Activated CD4-positive, alpha-beta memory T cell treated with anti-CD3 and anti-CD28 coated beads for 36 hours (primary cell): ENCODE results near the gene ICE1. TPM values are rescaled to one million over a fixed set of nuclear protein-coding genes. Genes with fewer than 3 reads are reported as not detected.

Source experiments
- CTCF ChIA-PET: fragments of 350-600 bp; sonication (Branson Sonifier 250); formaldehyde crosslinking; loops from one replicate; lab custom pipeline; 2021; ENCODE audit warnings: antibody characterized with exemption, inconsistent platforms; lab: Charles Lee
- POLR2A ChIA-PET: fragments of 350-600 bp; sonication (Branson Sonifier 250); formaldehyde crosslinking; loops from one replicate; lab custom pipeline; 2021; ENCODE audit warnings: antibody characterized with exemption; lab: Charles Lee
- DNase-seq: peaks from one replicate; pipeline ENCODE4 v3.0.0-alpha.2; 2020
- H3K27ac Mint-ChIP-seq: one replicate; pipeline ENCODE4 v1.8.0; 2021; ENCODE audit warnings: mixed read lengths
- H3K27me3 Mint-ChIP-seq: one replicate; pipeline ENCODE4 v1.8.0; 2021; ENCODE audit warnings: mixed read lengths
- H3K36me3 Mint-ChIP-seq: one replicate; pipeline ENCODE4 v1.8.0; 2021; ENCODE audit warnings: mixed read lengths
- H3K4me1 Mint-ChIP-seq: one replicate; pipeline ENCODE4 v1.8.0; 2021; ENCODE audit warnings: low read depth, mixed read lengths
- H3K4me3 Mint-ChIP-seq: one replicate; pipeline ENCODE4 v1.8.0; 2021; ENCODE audit warnings: mild to moderate bottlenecking, mixed read lengths
- H3K9me3 Mint-ChIP-seq: one replicate; pipeline ENCODE4 v1.8.0; 2021; ENCODE audit warnings: mixed read lengths
- intact Hi-C: fragments of 100-400 bp; cut with micrococcal nuclease; formaldehyde crosslinking; loops from one replicate; pipeline ENCODE4 v1.15.1; 2023
- total RNA-seq, 2 experiments: library from RNA; stranded (reverse); gene quantifications; one replicate each; pipeline ENCODE4 v1.2.3, GENCODE V29; 2021

ICE1 gene
- total RNA-seq, 2 experiments from 2014 or later, result 25.5 to 26.0 TPM

DNA sequence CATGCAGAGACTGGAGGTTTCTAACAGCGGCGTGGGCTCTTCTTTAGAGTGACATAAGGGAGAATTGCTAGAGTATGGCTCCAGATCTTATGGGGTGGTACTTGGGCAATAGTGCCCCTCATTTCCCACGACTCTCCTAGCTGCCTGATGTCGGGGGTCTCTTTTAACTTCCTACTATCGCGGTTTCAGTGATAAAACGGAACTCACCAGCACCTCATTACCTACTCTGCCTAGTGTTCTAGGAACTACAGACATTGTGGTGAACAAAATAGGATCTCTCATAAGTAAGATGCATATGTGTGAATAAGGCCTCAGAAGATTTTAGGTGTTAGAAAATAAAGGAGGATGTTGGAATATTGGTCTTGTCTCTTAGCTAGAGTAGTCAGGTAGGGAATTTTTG is 1.1 kb downstream of the ICE1 start:
- Mint-ChIP-seq H3K4me3 (no peak overlapping the region), H3K36me3 (peaks cover 3% of the 10 kb centered on the region), H3K4me1 (peaks cover 20% of the 10 kb centered on the region), H3K27me3 (no peaks in the 10 kb centered on the region), H3K9me3 (no peaks in the 10 kb centered on the region), H3K27ac (no peak overlapping the region)
- CTCF ChIA-PET, result interaction anchor here (1.0 kb wide), 1 partner anchor 281 kb away, joined by 3 read pairs; no protein-coding TSS in a partner anchor
- no peak for DNase-seq
- POLR2A ChIA-PET, result interaction anchor here (0.5 kb wide), 1 partner anchor 12 kb away, joined by 3 read pairs; no protein-coding TSS in a partner anchor
- intact Hi-C loops, result loop anchor here (2.0 to 5.0 kb wide), 3 partner anchors 69 to 1404 kb away; no protein-coding TSS in a partner anchor

DNA sequence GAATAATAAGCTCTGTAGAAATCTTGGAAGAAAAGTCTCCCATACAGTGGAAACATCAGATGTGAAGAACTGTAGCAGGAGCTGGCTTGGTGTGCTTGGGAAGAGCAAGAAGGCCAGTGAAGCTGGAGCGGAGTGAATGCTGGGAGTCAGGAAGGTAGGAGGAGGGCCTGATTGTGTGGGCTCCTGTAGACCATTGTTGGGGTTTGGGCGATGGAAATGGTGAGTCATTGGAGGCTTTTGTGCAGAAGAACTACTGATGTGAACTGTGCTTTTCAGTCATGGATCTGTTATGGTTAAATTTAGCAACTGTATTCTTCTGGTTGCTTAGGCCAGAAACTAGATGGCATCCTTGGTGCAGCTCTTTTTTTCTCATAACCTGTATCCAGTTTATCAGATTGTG is 2.3 kb downstream of the ICE1 start:
- intact Hi-C loops, result loop anchor here (5.0 kb wide), 1 partner anchor 1403 kb away; no protein-coding TSS in a partner anchor
- Mint-ChIP-seq H3K9me3 (no peaks in the 10 kb centered on the region), H3K27ac (no peak overlapping the region), H3K36me3 (peaks cover 3% of the 10 kb centered on the region), H3K4me3 (no peak overlapping the region), H3K27me3 (no peaks in the 10 kb centered on the region), H3K4me1 (peaks cover 26% of the 10 kb centered on the region)
- POLR2A ChIA-PET, result no interaction called here
- CTCF ChIA-PET, result no interaction called here
- DNase-seq, result peak; percentile 65

DNA sequence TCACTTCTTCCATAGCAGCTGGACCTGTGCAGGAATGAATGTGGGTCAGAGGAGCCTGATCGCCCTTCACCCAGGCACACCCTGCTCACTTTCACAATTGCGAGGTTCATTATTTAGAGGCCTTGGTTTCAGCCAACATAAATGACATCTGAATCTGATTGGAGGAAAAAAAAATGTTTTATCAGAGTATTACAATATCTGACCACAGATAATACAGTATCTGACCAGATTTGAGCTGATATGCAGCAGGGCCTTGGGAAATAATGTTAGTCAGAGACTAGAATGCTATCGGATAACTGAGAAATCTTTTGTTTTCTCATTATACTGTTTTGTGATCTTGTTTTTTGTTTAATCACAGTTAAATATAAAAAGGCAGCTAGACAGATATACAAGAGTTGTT is 7.7 kb downstream of the ICE1 start:
- peaks cover 55% of the 10 kb centered on the region for H3K4me1 Mint-ChIP-seq
- no peak for DNase-seq
- peaks cover 6% of the 10 kb centered on the region for H3K36me3 Mint-ChIP-seq
- no peak overlapping the region for H3K27ac Mint-ChIP-seq
- no peak overlapping the region for H3K4me3 Mint-ChIP-seq
- no peaks in the 10 kb centered on the region for H3K9me3 Mint-ChIP-seq
- H3K27me3 Mint-ChIP-seq, result no peaks in the 10 kb centered on the region
- ChIA-PET POLR2A (no interaction called here), CTCF (interaction anchor here (0.9 kb wide), 1 partner anchor 22 kb away, joined by 4 read pairs; no protein-coding TSS in a partner anchor)
- intact Hi-C loops, result no loop called here

DNA sequence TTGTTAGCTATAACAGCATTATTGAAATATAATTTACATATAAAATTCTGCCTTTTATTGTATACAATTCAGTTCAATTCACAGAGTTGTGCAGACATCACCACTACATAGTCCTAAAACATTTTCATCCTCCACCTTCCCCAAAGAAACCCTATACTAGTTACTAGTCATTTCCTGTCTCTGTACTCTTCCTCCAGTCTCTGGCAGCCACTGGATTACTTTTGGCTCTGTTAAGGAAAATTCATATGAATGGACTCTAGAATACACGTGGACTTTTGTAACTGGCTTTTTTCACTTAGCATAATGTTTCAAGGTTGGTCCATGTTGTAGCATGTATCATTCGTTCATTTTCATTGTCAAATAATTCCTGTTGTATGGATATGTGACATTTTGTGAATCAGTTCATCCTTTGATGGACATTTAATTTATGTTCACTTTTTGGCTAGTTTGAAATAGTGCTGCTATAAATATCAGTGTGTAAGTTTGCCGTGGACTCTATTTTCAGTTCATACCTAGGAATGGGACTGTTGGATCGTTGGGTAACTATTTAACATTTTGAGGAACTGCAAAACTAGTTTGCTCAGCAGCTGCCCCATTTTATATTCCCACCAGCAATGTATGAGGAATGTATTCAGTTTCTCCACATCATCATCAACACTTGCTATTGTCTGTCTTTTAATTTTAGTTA is 9.7 kb downstream of the ICE1 start:
- peaks cover 3% of the 10 kb centered on the region for H3K36me3 Mint-ChIP-seq
- no peak for DNase-seq
- POLR2A ChIA-PET, result no interaction called here
- peaks cover 56% of the 10 kb centered on the region for H3K4me1 Mint-ChIP-seq
- intact Hi-C loops, result no loop called here
- H3K27me3 Mint-ChIP-seq, result no peaks in the 10 kb centered on the region
- CTCF ChIA-PET, result no interaction called here
- no peak overlapping the region for H3K4me3 Mint-ChIP-seq
- no peak overlapping the region for H3K27ac Mint-ChIP-seq
- H3K9me3 Mint-ChIP-seq, result no peaks in the 10 kb centered on the region

DNA sequence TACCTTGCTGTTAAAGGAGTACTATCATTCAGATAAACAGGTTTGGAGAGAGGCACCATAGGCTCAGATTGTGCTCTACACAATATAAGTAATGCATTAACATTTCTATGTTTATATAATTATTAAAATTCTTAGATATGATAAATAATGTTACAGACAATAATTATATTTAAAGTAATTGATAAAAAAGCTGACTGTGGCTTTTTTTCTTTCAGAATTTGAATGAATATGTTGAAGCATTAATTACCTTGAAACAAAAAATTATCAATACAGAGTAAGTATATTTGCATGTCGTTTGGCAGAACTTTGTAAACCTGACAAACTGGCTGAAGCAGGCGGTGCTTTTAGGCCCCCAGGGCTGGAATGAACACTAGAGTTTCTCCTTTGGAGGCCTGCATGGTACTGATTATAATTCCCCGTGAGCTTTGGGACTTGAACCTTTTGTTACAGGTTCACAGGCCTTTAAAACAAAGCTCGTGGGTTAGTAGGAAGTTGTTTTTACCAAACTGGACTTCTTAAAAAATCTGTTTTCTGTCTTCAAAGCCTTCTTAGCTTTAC is 13.8 kb downstream of the ICE1 start:
- no peak for DNase-seq
- H3K36me3 Mint-ChIP-seq, result peaks cover 18% of the 10 kb centered on the region
- ChIA-PET CTCF (no interaction called here), POLR2A (interaction anchor here (0.7 kb wide), 1 partner anchor 13 kb away, joined by 3 read pairs; no protein-coding TSS in a partner anchor)
- intact Hi-C loops, result no loop called here
- H3K4me3 Mint-ChIP-seq, result no peak overlapping the region
- H3K27me3 Mint-ChIP-seq, result no peaks in the 10 kb centered on the region
- H3K9me3 Mint-ChIP-seq, result no peaks in the 10 kb centered on the region
- peaks cover 39% of the 10 kb centered on the region for H3K4me1 Mint-ChIP-seq
- H3K27ac Mint-ChIP-seq, result no peak overlapping the region

DNA sequence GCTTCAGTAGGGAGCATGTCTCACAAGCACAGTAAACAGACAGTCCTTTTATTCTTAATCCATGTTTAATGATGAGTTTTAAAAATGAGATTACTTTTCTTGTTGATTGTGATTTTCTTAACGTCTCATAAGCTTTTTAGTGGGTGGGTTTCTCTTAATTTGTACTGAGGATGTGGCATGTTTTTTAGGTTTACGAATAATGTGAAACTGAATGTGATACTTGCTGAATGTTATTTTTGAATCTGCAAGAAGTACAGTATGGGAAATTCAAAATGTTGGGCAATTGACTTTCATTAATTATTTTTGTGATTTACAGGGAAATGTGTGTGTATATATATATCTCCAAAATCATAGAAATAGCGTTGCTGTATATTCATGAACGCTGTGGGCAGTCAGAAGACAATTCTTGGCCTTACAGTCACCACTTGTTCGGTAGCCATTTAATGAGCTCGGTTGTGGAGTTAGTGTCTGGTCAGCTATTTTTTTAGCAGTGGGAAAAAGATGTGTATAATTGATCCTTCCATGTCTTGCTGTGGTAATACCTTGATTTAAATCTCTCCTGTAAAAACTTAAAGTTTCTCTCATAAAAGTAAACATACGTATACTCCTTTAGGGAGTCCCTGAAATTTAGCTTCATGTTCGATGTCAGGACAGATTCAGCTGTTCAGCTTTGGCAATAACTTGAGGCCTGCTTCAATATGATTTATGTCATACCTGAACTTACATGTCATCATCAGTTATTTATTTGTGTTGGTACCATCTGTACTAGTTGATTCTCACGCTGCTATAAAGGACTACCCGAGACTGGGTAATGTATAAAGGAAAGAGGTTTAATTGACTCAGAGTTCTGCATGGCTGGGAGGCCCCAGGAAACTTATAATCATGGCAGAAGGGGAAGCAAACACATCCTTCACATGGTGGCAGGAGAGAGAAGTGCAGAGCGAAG is 15.0 kb downstream of the ICE1 start:
- intact Hi-C loops, result no loop called here
- Mint-ChIP-seq H3K27me3 (no peaks in the 10 kb centered on the region), H3K9me3 (no peaks in the 10 kb centered on the region), H3K4me3 (no peak overlapping the region), H3K27ac (peak overlapping the region; percentile 58), H3K36me3 (peaks cover 25% of the 10 kb centered on the region), H3K4me1 (peaks cover 28% of the 10 kb centered on the region)
- DNase-seq, result no peak
- ChIA-PET POLR2A (no interaction called here), CTCF (no interaction called here)

DNA sequence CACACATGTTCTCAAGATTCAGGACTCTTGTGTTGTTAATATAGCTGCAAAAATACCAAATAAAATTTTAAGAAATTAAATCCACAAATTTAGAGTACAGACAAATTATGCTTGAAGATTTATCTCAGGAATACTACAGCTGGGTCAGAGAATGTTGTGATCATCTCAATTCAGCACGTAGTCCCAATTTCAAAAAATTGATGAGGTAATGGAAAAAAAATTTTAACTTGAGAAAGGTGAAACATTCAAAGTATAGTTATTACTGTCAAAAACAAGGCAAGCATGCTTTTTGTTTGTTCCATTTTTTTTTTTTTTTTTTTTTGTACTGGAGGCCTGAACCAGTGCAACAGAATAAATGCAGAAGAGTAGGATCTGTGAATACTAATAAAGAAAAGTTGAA is 29.4 kb downstream of the ICE1 start:
- no peaks in the 10 kb centered on the region for H3K27me3 Mint-ChIP-seq
- no peak for DNase-seq
- H3K4me3 Mint-ChIP-seq, result no peak overlapping the region
- POLR2A ChIA-PET, result no interaction called here
- no peaks in the 10 kb centered on the region for H3K4me1 Mint-ChIP-seq
- H3K36me3 Mint-ChIP-seq, result peaks cover 27% of the 10 kb centered on the region
- H3K9me3 Mint-ChIP-seq, result no peaks in the 10 kb centered on the region
- CTCF ChIA-PET, result interaction anchor here (1.2 kb wide), 1 partner anchor 21 kb away, joined by 4 read pairs; no protein-coding TSS in a partner anchor
- H3K27ac Mint-ChIP-seq, result no peak overlapping the region
- intact Hi-C loops, result no loop called here

DNA sequence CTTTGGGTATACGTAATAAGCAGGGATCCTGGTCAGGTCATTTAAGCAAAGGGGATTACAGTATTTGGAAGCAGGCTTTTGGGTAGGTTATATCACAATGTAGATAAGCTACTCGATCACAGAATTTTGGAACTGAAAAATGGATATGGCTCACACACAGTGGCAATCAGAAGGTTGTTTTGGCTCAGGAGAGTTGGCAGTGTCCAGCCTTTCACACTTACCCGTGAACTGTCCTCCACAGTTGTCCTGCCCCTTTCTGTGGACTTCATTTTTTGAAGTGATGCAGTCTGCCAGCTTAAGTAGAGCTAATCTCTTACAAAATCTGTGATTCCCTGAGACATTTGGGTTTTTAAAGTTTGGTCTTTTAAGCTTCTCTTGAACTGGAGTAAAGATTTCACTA is 30.7 kb downstream of the ICE1 start:
- Mint-ChIP-seq H3K4me1 (no peaks in the 10 kb centered on the region), H3K27me3 (no peaks in the 10 kb centered on the region), H3K36me3 (peaks cover 36% of the 10 kb centered on the region), H3K9me3 (no peaks in the 10 kb centered on the region), H3K27ac (no peak overlapping the region), H3K4me3 (no peak overlapping the region)
- POLR2A ChIA-PET, result interaction anchor here (0.6 kb wide), 1 partner anchor 390 kb away, joined by 3 read pairs; no protein-coding TSS in a partner anchor
- DNase-seq, result no peak
- intact Hi-C loops, result no loop called here
- CTCF ChIA-PET, result interaction anchor here (1.2 kb wide), 1 partner anchor 22 kb away, joined by 4 read pairs; no protein-coding TSS in a partner anchor

DNA sequence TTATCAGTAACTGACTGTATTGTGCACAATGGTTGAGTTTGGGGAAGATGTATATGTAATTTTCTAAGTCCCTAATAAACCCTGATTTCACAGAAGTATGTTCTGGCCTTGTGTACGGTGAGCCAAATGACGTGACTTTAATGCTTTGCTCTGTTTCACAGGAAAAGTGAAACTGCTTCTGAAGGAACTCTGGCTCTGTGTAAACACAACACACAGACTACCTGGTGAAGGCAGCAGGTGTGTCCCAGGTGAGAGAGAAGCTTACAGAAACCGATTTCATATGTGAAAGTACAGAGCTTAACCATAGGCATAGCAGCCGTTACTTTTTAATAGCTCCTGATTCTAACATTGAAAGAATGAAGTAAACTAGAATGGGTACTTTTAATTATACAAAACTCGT is 31.9 kb downstream of the ICE1 start:
- H3K4me1 Mint-ChIP-seq, result no peaks in the 10 kb centered on the region
- peaks cover 42% of the 10 kb centered on the region for H3K36me3 Mint-ChIP-seq

DNA sequence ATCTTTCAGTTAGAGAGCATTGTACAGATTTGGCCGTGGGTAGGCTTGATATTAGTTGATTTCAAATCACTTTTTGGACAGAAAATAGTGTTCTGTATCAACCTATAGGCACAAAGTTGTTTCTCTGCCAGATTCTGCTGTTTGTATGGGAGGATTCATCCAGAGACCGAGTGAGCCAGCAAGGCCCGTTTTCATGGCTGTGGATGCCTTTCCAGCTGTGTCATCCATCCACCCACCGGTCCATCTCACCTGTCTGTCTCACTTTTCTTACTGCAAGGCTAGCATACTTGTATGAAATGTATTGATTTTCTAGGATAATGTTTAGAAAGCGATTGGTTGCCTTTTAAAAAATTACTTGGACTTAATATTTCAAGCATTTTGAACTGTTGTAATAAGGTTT is 34.4 kb downstream of the ICE1 start:
- POLR2A ChIA-PET, result no interaction called here
- CTCF ChIA-PET, result interaction anchor here (0.6 kb wide), 1 partner anchor 40 kb away, joined by 3 read pairs; no protein-coding TSS in a partner anchor
- H3K36me3 Mint-ChIP-seq, result peaks cover 58% of the 10 kb centered on the region

More for the DNA sequence above, 31.9 kb downstream of the ICE1 start:
- no peak overlapping the region for H3K27ac Mint-ChIP-seq
- intact Hi-C loops, result no loop called here
- no peaks in the 10 kb centered on the region for H3K9me3 Mint-ChIP-seq
- H3K4me3 Mint-ChIP-seq, result no peak overlapping the region
- DNase-seq, result no peak
- no peaks in the 10 kb centered on the region for H3K27me3 Mint-ChIP-seq
- CTCF ChIA-PET, result no interaction called here
- POLR2A ChIA-PET, result no interaction called here

DNA sequence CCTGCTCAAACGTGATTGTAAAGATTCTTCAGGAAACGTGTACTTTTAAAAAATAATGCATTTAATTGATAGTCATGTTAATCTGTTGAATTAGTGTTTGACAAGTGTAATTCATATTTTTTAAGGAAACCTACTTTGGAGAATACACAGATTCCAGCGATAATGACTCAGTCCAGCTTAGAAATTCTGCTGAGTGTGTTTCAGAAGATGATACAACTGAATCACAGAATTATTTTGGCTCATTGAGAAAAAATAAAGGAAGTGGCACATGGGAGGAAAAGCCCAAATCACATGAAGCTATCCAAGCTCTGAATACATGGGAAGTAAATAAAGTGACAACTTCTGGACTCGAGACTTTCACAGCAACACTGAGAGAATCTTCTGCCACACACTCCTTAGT is 37.8 kb downstream of the ICE1 start:
- no peak for DNase-seq
- CTCF ChIA-PET, result no interaction called here
- Mint-ChIP-seq H3K4me1 (no peaks in the 10 kb centered on the region), H3K36me3 (peaks cover 79% of the 10 kb centered on the region), H3K4me3 (no peak overlapping the region), H3K27me3 (no peaks in the 10 kb centered on the region), H3K27ac (no peak overlapping the region), H3K9me3 (no peaks in the 10 kb centered on the region)
- intact Hi-C loops, result no loop called here
- POLR2A ChIA-PET, result no interaction called here

More for the DNA sequence above, 34.4 kb downstream of the ICE1 start:
- Mint-ChIP-seq H3K27me3 (no peaks in the 10 kb centered on the region), H3K4me3 (no peak overlapping the region), H3K27ac (no peak overlapping the region), H3K9me3 (no peaks in the 10 kb centered on the region), H3K4me1 (no peaks in the 10 kb centered on the region)
- no peak for DNase-seq
- intact Hi-C loops, result no loop called here

DNA sequence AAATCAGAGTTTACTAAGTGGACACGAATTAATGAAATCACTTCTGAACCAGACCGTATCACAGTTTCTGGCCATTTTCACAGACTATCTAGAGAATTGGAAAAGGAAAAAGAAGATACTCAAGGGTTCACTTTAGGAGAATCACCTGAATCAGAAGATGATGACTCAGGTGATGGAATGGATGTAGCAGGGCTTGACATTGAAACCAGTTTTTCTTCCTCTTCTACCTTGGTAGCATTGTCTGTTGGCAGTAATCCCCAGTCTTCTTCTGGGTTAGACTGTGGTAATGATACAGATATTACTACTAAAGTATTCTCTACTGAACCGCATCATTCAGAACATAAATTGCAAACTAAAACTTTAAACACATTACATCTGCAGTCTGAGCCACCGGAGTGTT is 38.5 kb downstream of the ICE1 start:
- Mint-ChIP-seq H3K9me3 (no peaks in the 10 kb centered on the region), H3K36me3 (peaks cover 77% of the 10 kb centered on the region), H3K27me3 (no peaks in the 10 kb centered on the region), H3K4me3 (no peak overlapping the region), H3K27ac (no peak overlapping the region), H3K4me1 (no peaks in the 10 kb centered on the region)
- ChIA-PET POLR2A (no interaction called here), CTCF (no interaction called here)
- DNase-seq, result no peak
- intact Hi-C loops, result no loop called here
